ENCODE data around the gene ATL3. TPM values are rescaled to one million over a fixed set of nuclear protein-coding genes. Genes with fewer than 3 reads are reported as not detected.
A peak's percentile ranks its signal among the peaks of the same experiment; 100 is the strongest.

The ATL3 gene
- total and polyA plus RNA-seq, 11 donors: 4.7 to 30.4 (median 13.3) TPM

DNA sequence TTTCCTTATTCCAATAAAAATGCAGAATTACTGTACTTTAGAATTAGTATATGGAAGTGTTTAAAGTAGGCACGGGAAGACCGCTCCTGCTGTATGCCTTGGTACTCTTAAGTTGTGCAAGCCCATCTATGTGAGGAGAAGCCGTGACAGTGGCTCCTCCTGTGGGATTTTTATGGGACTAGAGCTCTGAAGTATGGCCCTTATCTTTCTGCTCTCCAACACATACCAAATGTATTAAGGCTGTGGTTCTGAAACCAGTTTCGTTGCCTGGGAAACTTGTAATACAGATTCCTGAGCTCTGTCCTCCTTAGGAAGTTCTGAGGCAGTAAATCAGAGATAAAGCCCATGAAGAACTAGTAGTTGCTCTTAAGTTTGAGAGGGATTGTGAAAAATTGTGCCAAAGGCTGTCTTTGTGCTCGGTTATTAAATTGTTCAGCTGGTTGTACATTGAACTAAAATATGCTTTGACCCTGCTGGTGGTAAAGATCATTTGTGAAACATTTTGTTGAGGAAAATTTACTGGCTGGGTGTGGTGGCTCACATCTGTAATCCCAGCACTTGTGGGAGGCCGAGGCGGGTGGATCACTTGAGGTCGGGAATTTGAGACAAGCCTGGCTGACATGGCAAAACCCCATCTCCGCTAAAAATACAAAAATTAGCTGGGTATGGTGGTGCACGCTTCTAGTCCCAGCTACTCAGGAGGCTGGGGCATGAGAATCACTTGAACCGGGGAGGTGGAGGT, 39.5 kb upstream of the ATL3 start:
- Histone ChIP-seq H3K4me3 (no peak overlapping the region), H3K9me3 (no peaks in the 10 kb centered on the region), H3K27ac (peak overlapping the region in 1 of 12 donors; percentile 43), H3K4me1 (peaks cover 0 to 29% (median 9%) of the 10 kb centered on the region in 12 donors), H3K36me3 (peaks cover 0 to 9% (median 0%) of the 10 kb centered on the region in 9 donors), H3K27me3 (no peaks in the 10 kb centered on the region)
- TF ChIP-seq POLR2A (IDR thresholded peaks at IDR 0.05): no peak
- peak in 6 of 12 donors; percentile 8 to 41 (median 23) for TF ChIP-seq CTCF (IDR thresholded peaks at IDR 0.05)
- DNase-seq (no peak), ATAC-seq (peak in 3 of 4 donors; percentile 66 to 75 (median 72))
- 70 to 79% (median 74%) methylated on average over 11 of the region's 11 CpGs for WGBS, 4 donors
- intact Hi-C loops (cut with DNase I): no loop called here

- Histone ChIP-seq H3K4me3 (no peak overlapping the region), H3K27me3 (no peaks in the 10 kb centered on the region), H3K36me3 (peaks cover 0 to 6% (median 0%) of the 10 kb centered on the region in 9 donors), H3K4me1 (peaks cover 0 to 36% (median 13%) of the 10 kb centered on the region in 12 donors), H3K9me3 (no peaks in the 10 kb centered on the region), H3K27ac (no peak overlapping the region)
- intact Hi-C loops (cut with DNase I): no loop called here
- ATAC-seq: no peak
- DNase-seq: no peak
- 60 to 75% (median 65%) methylated on average over 3 of the region's 3 CpGs for WGBS, 4 donors
- TF ChIP-seq CTCF (IDR thresholded peaks at IDR 0.05) (no peak), POLR2A (IDR thresholded peaks at IDR 0.05) (no peak)
Observed at GRCh38 chr11:63709336-63709884, 38.2 kb upstream of the ATL3 start.

- Histone ChIP-seq H3K36me3 (peaks cover 0 to 6% (median 0%) of the 10 kb centered on the region in 9 donors), H3K9me3 (no peaks in the 10 kb centered on the region), H3K27ac (no peak overlapping the region), H3K4me3 (no peak overlapping the region), H3K4me1 (peaks cover 0 to 36% (median 13%) of the 10 kb centered on the region in 12 donors), H3K27me3 (no peaks in the 10 kb centered on the region)
- TF ChIP-seq POLR2A (IDR thresholded peaks at IDR 0.05) (no peak), CTCF (IDR thresholded peaks at IDR 0.05) (no peak)
- intact Hi-C loops (cut with DNase I): no loop called here
- DNase-seq (no peak), ATAC-seq (no peak)
- WGBS, 4 donors: 93 to 98% (median 95%) methylated on average over 1 of the region's 1 CpG
Observed at GRCh38 chr11:63708764-63709163, 37.6 kb upstream of the ATL3 start.

- TF ChIP-seq CTCF (IDR thresholded peaks at IDR 0.05) (no peak), POLR2A (IDR thresholded peaks at IDR 0.05) (no peak)
- ATAC-seq (no peak), DNase-seq (no peak)
- 57 to 73% (median 64%) methylated on average over 2 of the region's 2 CpGs for WGBS, 4 donors
- H3K9me3 ChIP-seq: no peaks in the 10 kb centered on the region
- H3K4me1 ChIP-seq: peaks cover 0 to 29% (median 9%) of the 10 kb centered on the region in 12 donors
- H3K36me3 ChIP-seq: peaks cover 0 to 6% (median 0%) of the 10 kb centered on the region in 9 donors
- H3K27ac ChIP-seq: no peak overlapping the region
- intact Hi-C loops (cut with DNase I): no loop called here
- H3K27me3 ChIP-seq: no peaks in the 10 kb centered on the region
- H3K4me3 ChIP-seq: no peak overlapping the region
Observed at GRCh38 chr11:63705526-63705925, 34.4 kb upstream of the ATL3 start.

All from heart left ventricle (tissue), 16 donors.